ENCODE measurements around the gene UBE2E1. TPM values are rescaled to one million over a fixed set of nuclear protein-coding genes. Genes with fewer than 3 reads are reported as not detected.
"Not testable (repeated sequence)": the region's sequence is repeated elsewhere in the genome, so short reads cannot be mapped to it uniquely, and the experiment has no call there.

UBE2E1 gene
- total and polyA plus RNA-seq, 2 donors from 2014 or later = 69.1 to 83.2 TPM

DNA sequence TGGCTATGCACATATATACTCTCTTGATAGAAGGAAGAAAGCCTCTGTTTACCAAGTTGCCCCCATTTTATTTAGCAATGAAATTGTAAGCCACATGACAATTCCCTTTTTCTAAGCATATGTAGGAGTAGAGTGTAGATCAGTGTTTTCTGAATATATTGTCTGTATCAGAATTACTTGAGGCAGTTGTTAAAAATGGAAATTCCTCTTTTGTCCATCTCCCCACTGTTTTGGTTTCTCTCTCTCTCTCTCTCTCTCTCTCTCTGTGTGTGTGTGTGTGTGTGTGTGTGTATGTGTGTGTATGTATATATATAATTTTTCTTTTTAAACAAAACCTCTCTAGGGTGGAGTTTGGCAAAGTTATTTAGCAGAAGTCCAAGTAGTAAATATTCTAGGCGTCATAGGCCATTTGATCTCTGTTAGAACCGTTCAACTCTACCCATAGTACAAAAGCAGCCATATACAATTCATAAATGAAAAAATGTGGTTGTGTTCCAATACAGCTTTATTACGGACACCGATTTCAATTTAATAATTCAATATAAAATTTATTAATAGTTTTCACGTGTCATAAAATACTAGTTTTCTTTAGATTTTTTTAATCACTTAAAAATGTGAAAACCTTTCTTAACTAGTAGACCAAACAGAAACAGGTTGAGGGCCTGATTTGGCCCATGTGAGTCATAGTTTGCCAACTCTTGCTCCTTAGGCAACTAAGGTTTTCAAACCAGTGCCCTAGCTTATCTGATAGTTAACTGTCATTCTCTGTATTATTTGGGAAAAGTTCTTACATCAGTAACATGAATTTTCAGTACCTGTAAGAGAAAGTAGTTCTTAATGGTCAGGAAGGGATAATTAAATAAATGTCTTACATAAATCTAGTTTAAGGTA lies 39.8 kb downstream of the UBE2E1 start:
- Histone ChIP-seq H3K4me3 (ENCODE audit: low read length in 3 of 3) (no peak overlapping the region), H3K9ac (ENCODE audit: low read length in 3 of 3) (no peak overlapping the region), H3K27ac (ENCODE audit: low read depth in 2 of 2, low read length in 2 of 2) (no peak overlapping the region), H3K36me3 (ENCODE audit: control insufficient read depth in 2 of 3, insufficient read depth in 3 of 3, low read length in 3 of 3) (no peaks in the 10 kb centered on the region), H3K27me3 (ENCODE audit: control insufficient read depth, insufficient read depth, low read length) (no peaks in the 10 kb centered on the region), H3K9me3 (ENCODE audit: control insufficient read depth in 2 of 3, insufficient read depth in 1 of 3, low read length in 3 of 3) (no peaks in the 10 kb centered on the region), H3K4me1 (ENCODE audit: control insufficient read depth in 2 of 3, insufficient read depth in 2 of 3, low read depth in 1 of 3, low read length in 3 of 3) (no peaks in the 10 kb centered on the region)
- intact Hi-C loops (cut with DNase I) = no loop called here
- DNase-seq = no peak
- FAIRE-seq = no peak
- TF ChIP-seq, protein P1, sequence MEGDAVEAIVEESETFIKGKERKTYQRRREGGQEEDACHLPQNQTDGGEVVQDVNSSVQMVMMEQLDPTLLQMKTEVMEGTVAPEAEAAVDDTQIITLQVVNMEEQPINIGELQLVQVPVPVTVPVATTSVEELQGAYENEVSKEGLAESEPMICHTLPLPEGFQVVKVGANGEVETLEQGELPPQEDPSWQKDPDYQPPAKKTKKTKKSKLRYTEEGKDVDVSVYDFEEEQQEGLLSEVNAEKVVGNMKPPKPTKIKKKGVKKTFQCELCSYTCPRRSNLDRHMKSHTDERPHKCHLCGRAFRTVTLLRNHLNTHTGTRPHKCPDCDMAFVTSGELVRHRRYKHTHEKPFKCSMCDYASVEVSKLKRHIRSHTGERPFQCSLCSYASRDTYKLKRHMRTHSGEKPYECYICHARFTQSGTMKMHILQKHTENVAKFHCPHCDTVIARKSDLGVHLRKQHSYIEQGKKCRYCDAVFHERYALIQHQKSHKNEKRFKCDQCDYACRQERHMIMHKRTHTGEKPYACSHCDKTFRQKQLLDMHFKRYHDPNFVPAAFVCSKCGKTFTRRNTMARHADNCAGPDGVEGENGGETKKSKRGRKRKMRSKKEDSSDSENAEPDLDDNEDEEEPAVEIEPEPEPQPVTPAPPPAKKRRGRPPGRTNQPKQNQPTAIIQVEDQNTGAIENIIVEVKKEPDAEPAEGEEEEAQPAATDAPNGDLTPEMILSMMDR (IDR thresholded peaks at IDR 0.05; ENCODE audit: borderline replicate concordance, extremely low read depth, insufficient read depth) = no peak

DNA sequence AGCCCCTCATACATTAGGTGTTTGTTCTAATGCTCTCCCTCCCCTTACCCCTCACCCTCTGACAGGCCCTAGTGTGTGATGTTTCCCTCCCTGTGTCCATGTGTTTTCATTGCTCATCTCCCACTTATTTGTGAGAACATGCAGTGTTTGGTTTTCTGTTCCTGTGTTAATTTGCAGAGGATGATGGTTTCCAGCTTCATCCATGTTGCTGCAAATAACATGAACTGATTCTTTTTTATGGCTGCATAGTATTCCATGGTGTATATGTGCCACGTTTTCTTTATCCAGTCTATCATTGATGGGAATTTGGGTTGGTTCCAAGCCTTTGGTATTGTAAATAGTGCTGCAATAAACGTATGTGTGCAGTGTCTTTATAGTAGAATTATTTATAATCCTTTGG lies 43.7 kb downstream of the UBE2E1 start:
- FAIRE-seq; DNase-seq; intact Hi-C loops (cut with DNase I); H3K27ac ChIP-seq (ENCODE audit: low read depth in 2 of 2, low read length in 2 of 2); H3K4me3 ChIP-seq (ENCODE audit: low read length in 3 of 3); H3K4me1 ChIP-seq (ENCODE audit: control insufficient read depth in 2 of 3, insufficient read depth in 2 of 3, low read depth in 1 of 3, low read length in 3 of 3); H3K36me3 ChIP-seq (ENCODE audit: control insufficient read depth in 2 of 3, insufficient read depth in 3 of 3, low read length in 3 of 3); H3K9me3 ChIP-seq (ENCODE audit: control insufficient read depth in 2 of 3, insufficient read depth in 1 of 3, low read length in 3 of 3); H3K27me3 ChIP-seq (ENCODE audit: control insufficient read depth, insufficient read depth, low read length); H3K9ac ChIP-seq (ENCODE audit: low read length in 3 of 3): not testable (repeated sequence)

DNA sequence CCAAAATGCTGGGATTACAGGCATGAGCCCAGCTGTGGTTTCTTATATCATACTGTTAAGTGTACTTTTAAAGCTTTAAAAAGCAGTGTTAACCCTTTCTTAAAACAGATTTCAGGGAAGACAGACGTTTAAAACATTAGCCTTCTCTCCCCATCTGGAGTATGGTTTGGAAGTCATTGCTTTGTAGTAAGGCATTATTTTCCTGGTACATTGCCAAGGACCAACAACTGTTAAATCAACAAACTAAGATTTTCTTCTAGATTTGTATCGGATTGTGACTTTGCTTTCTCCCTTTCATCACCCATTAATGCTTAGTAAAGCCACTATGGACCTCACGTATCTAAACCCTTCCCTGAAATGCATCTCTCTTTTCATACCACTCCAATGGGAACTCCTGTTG lies 50.5 kb downstream of the UBE2E1 start:
- no peaks in the 10 kb centered on the region for H3K27me3 ChIP-seq (ENCODE audit: control insufficient read depth, insufficient read depth, low read length)
- TF ChIP-seq, protein P1 (IDR thresholded peaks at IDR 0.05; ENCODE audit: borderline replicate concordance, extremely low read depth, insufficient read depth) = no peak
- no peaks in the 10 kb centered on the region for H3K9me3 ChIP-seq (ENCODE audit: control insufficient read depth in 2 of 3, insufficient read depth in 1 of 3, low read length in 3 of 3)
- intact Hi-C loops (cut with DNase I) = no loop called here
- FAIRE-seq (no peak), DNase-seq (no peak)
- peaks cover 2 to 15% (median 13%) of the 10 kb centered on the region in 3 donors for H3K4me1 ChIP-seq (ENCODE audit: control insufficient read depth in 2 of 3, insufficient read depth in 2 of 3, low read depth in 1 of 3, low read length in 3 of 3)
- no peak overlapping the region for H3K27ac ChIP-seq (ENCODE audit: low read depth in 2 of 2, low read length in 2 of 2)
- no peak overlapping the region for H3K4me3 ChIP-seq (ENCODE audit: low read length in 3 of 3)
- H3K36me3 ChIP-seq (ENCODE audit: control insufficient read depth in 2 of 3, insufficient read depth in 3 of 3, low read length in 3 of 3) = no peaks in the 10 kb centered on the region
- no peak overlapping the region for H3K9ac ChIP-seq (ENCODE audit: low read length in 3 of 3)

DNA sequence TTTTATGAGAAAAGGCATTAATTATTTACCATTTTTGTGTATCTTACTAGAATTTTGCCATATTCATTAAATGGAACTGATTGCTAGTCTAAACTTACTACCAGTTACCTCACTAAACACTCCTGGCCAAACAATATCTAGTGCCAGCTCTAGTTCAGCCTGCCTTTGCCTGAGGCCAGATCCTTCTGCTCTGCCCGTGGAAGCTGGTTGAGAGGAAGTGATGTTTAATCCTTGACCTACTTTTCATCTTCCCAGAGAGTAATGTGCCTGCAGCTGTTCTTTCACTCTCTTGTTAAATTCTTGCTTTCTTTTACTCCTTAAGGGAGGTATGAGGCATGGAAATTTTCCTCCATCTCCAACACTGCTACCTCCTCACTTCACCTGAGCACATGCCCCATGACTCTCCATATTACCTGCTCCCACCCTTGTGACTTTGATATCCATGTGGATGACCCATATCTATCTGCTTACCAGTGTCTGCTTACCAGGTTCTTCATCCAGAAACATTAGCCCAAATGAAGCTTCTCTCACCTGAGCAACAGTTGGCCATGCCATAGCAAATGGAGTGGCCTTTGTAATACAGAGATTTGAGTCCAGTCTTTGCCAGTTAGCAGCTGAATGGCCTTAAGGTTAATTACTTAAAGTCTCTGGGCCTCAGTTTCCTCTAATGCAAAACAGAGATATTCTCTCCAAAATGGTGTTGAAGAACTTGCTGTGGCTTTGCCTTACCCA lies 53.4 kb downstream of the UBE2E1 start:
- Histone ChIP-seq H3K4me1 (ENCODE audit: control insufficient read depth in 2 of 3, insufficient read depth in 2 of 3, low read depth in 1 of 3, low read length in 3 of 3) (peaks cover 2 to 15% (median 13%) of the 10 kb centered on the region in 3 donors), H3K9ac (ENCODE audit: low read length in 3 of 3) (no peak overlapping the region), H3K27me3 (ENCODE audit: control insufficient read depth, insufficient read depth, low read length) (no peaks in the 10 kb centered on the region), H3K9me3 (ENCODE audit: control insufficient read depth in 2 of 3, insufficient read depth in 1 of 3, low read length in 3 of 3) (no peaks in the 10 kb centered on the region), H3K27ac (ENCODE audit: low read depth in 2 of 2, low read length in 2 of 2) (no peak overlapping the region), H3K4me3 (ENCODE audit: low read length in 3 of 3) (no peak overlapping the region), H3K36me3 (ENCODE audit: control insufficient read depth in 2 of 3, insufficient read depth in 3 of 3, low read length in 3 of 3) (no peaks in the 10 kb centered on the region)
- FAIRE-seq = no peak
- TF ChIP-seq, protein P1 (IDR thresholded peaks at IDR 0.05; ENCODE audit: borderline replicate concordance, extremely low read depth, insufficient read depth) = no peak
- DNase-seq = no peak
- intact Hi-C loops (cut with DNase I) = no loop called here

Measured in kidney (tissue), 14 donors.